GM11168 (cell line): Measurements from ENCODE around the gene STARD9.

Source experiments
- in situ Hi-C: fragments of 300-500 bp; cut with MboI; formaldehyde crosslinking; loops from one replicate; pipeline ENCODE4 v1.12.0; 2022; ENCODE audit warnings: low sequenced_read_pairs; ENCODE audit not compliant: unreplicated experiment

STARD9 gene

GRCh38 chr15:42691308-42691707 lies 115.9 kb downstream of the STARD9 start:
- in situ Hi-C loops: no loop called here

- in situ Hi-C loops: no loop called here
Measured at GRCh38 chr15:42691770-42692169, 116.4 kb downstream of the STARD9 start.

- in situ Hi-C loops: no loop called here
Measured at GRCh38 chr15:42692536-42692935, 117.1 kb downstream of the STARD9 start.

- in situ Hi-C loops: no loop called here
Measured at GRCh38 chr15:42692997-42693396, 117.6 kb downstream of the STARD9 start.

- in situ Hi-C loops: no loop called here
Measured at GRCh38 chr15:42693496-42693895, 118.1 kb downstream of the STARD9 start.

- in situ Hi-C loops: no loop called here
Measured at GRCh38 chr15:42693942-42694341, 118.5 kb downstream of the STARD9 start.

GRCh38 chr15:42694398-42694797 lies 119.0 kb downstream of the STARD9 start:
- in situ Hi-C loops: no loop called here

- in situ Hi-C loops: no loop called here
Measured at GRCh38 chr15:42695527-42696071, 120.2 kb downstream of the STARD9 start.

GRCh38 chr15:42696626-42697025 lies 121.2 kb downstream of the STARD9 start:
- in situ Hi-C loops: no loop called here

GRCh38 chr15:42704492-42704926 lies 129.1 kb downstream of the STARD9 start:
- in situ Hi-C loops: loop anchor here (10.0 kb wide), 1 partner anchor 220 kb away; the partner anchor contains the start of gene TTBK2

GRCh38 chr15:42705336-42705735 lies 129.9 kb downstream of the STARD9 start:
- in situ Hi-C loops: loop anchor here (10.0 kb wide), 1 partner anchor 219 kb away; the partner anchor contains the start of gene TTBK2

GRCh38 chr15:42707068-42707467 lies 131.7 kb downstream of the STARD9 start:
- in situ Hi-C loops: loop anchor here (10.0 kb wide), 1 partner anchor 218 kb away; the partner anchor contains the start of gene TTBK2

GRCh38 chr15:42707873-42708544 lies 132.6 kb downstream of the STARD9 start:
- in situ Hi-C loops: loop anchor here (10.0 kb wide), 1 partner anchor 217 kb away; the partner anchor contains the start of gene TTBK2

GRCh38 chr15:42710662-42711061 lies 135.3 kb downstream of the STARD9 start:
- in situ Hi-C loops: loop anchor here (10.0 kb wide), 1 partner anchor 234 kb away; no protein-coding TSS in a partner anchor

GRCh38 chr15:42711746-42712145 lies 136.3 kb downstream of the STARD9 start:
- in situ Hi-C loops: loop anchor here (10.0 kb wide), 1 partner anchor 233 kb away; no protein-coding TSS in a partner anchor

GRCh38 chr15:42712584-42712983 lies 137.2 kb downstream of the STARD9 start:
- in situ Hi-C loops: loop anchor here (10.0 kb wide), 1 partner anchor 232 kb away; no protein-coding TSS in a partner anchor

- in situ Hi-C loops: loop anchor here (10.0 kb wide), 1 partner anchor 229 kb away; no protein-coding TSS in a partner anchor
Measured at GRCh38 chr15:42716125-42716524, 140.7 kb downstream of the STARD9 start.

- in situ Hi-C loops: loop anchor here (10.0 kb wide), 1 partner anchor 228 kb away; no protein-coding TSS in a partner anchor
Measured at GRCh38 chr15:42716626-42717025, 141.2 kb downstream of the STARD9 start.

GRCh38 chr15:42719043-42719442 lies 143.6 kb downstream of the STARD9 start:
- in situ Hi-C loops: loop anchor here (10.0 kb wide), 1 partner anchor 226 kb away; no protein-coding TSS in a partner anchor

GRCh38 chr15:42720071-42720470 lies 144.7 kb downstream of the STARD9 start:
- in situ Hi-C loops: no loop called here

GRCh38 chr15:42721016-42721415 lies 145.6 kb downstream of the STARD9 start:
- in situ Hi-C loops: no loop called here
